GM19043 (cell line): ENCODE results near the gene TRERF1.
"Not testable (repeated sequence)": the region's sequence is repeated elsewhere in the genome, so short reads cannot be mapped to it uniquely, and the experiment has no call there.

ENCODE experiments used
- ATAC-seq: cut with Tn5 transposase; IDR thresholded peaks from one replicate; pipeline ENCODE4 v1.9.1; 2021; ENCODE audit warnings: low read depth; ENCODE audit not compliant: unreplicated experiment

Gene TRERF1

GRCh38 chr6:42204768-42205282 is 246.9 kb downstream of the TRERF1 start:
- ATAC-seq = no peak

DNA sequence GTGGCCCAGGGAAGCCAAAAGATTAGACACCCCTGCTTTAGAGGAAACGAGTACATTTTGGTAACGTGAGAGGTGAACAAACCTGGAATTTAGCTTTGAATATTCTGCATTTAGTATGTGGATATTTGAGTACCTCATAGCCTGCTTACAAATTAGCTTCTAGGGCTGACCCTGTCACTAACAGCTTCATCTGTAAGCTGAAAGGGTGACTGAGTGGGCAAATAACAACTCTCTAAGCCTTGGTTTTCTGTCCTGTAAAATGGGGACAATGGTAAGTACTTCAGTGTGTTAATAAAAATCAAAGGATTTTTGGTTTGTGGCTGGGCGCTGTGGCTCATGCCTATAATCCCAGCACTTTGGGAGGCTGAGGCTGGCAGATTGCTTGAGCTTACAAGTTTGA is 248.5 kb downstream of the TRERF1 start:
- no peak for ATAC-seq

DNA sequence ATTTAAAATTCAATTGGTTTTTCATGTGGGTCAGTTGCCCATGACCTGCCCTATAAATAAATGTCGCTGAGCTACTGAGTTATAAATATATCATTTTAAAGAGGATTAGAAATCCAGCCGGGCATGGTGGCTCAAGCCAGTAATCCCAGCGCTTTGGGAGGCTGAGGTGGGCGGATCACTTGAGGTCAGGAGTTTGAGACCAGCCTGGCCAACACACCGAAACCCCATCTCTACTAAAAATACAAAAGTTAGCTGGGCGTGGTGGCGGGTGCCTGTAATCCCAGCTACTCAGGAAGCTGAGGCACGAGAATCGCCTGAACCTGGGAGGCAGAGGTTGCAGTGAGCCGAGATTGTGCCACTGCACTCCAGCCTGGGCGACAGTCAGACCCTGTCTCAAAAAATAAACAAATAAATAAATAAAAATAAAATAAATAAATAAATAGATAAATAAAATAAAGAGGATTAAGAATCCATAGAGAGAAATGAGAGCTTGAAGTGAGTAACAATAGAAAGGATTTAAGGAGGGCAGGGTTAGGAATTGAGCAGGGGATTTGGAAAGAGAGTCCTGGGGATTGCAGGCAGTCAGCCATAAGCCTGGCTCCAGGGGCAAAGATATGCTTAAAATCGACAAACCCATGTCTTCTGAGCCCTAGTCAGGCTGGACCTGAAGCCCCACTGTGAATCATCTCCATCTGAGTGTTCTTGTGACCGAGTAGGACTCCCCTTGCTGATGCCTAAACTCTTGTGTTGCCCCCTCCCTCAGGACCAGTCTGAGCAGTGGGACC is 249.4 kb downstream of the TRERF1 start:
- not testable (repeated sequence) for ATAC-seq

DNA sequence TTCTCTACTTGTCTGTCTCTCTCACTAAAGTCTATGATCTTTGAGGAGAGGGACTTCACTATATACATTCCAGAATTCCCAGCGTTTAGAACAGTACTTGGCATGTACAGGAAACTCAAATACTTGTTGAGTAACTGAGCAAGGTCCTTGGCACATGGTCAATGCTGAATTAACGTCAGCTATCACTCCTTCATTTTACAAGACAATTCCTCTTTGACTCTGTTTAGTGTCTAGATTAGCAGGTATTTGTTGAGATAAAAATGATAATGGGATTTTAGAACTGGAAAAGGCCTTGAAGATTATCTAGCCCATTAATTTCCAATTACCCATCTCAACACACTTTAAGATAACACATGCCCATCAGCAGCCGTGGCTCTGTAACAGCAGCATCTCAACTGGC is 250.3 kb downstream of the TRERF1 start:
- ATAC-seq = no peak

DNA sequence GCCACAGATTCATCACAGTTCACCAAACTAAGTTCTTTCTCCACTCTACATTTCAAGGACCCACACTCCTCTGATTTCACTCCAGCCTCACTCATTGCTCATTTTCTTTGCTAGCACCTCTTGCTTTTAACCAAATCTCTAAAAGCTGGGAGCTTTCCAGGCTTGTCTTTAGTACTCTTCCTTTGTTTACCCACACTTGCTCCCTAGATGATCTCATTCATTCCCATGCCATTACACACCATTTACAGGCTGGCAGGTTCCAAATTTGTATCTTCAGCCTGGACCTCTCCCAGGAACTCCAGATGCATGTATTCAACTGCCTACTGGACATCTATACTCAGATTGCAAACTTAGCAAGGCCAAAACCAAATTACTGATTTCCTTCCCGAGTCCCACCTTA is 251.7 kb downstream of the TRERF1 start:
- ATAC-seq = no peak

GRCh38 chr6:42199106-42199981 is 252.4 kb downstream of the TRERF1 start:
- no peak for ATAC-seq

- ATAC-seq = no peak
Observed at GRCh38 chr6:42197555-42198362, 254.0 kb downstream of the TRERF1 start.

GRCh38 chr6:42195415-42195814 is 256.3 kb downstream of the TRERF1 start:
- no peak for ATAC-seq

DNA sequence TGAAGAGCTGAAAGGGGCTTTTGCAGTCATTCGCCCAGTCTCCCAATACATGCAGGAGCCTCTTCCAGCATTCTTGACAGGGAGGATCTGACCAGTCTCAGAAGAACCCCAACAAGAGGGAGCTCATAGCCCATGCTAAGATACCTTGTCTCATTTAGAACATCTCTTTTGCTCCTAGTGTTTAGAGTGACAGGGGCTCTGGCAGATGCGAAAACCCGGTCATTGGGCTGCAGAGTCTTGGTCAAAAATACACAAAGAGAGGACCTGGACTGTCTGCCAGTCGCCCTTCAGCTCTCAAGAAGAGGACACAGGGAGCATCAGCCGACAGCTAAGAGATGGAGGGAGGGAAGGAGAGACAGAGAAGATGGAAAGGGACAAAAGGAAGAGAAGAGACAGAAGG is 257.7 kb downstream of the TRERF1 start:
- no peak for ATAC-seq

DNA sequence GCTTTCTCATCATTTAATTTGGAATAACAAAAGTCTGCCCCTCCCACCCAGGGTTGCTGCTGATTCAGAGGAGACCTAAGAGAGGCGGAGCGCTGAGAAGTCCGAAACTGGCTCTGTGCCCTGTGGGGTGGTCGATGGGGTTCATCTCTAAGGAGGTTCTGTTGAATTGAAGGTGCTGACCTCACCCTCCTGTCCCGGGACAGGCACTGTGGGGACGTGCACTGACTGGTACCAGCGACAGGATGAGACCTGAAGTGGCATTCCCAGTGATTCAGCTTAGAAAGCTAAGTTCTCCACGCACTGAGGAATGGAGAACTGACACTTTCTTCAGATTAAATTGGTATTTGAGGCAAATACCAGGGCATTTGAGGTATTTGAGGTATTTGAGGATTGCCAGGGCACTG is 258.2 kb downstream of the TRERF1 start:
- ATAC-seq = no peak

DNA sequence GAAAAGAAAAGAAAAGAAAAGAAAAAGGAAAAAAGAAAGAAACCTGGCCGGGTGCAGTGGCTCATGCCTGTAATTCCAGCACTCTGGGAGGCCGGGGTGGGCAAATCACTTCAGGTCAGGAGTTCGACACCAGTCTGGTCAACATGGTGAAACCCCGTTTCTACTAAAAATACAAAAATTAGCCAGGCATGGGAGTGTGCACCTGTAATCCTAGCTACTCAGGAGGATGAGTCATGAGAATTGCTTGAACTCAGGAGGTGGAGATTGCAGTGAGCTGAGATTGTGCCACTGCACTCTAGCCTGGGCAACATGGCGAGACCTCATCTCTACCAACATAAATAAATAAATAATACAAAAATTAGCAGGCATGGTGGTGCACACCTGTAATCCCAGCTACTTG is 259.3 kb downstream of the TRERF1 start:
- ATAC-seq = not testable (repeated sequence)

DNA sequence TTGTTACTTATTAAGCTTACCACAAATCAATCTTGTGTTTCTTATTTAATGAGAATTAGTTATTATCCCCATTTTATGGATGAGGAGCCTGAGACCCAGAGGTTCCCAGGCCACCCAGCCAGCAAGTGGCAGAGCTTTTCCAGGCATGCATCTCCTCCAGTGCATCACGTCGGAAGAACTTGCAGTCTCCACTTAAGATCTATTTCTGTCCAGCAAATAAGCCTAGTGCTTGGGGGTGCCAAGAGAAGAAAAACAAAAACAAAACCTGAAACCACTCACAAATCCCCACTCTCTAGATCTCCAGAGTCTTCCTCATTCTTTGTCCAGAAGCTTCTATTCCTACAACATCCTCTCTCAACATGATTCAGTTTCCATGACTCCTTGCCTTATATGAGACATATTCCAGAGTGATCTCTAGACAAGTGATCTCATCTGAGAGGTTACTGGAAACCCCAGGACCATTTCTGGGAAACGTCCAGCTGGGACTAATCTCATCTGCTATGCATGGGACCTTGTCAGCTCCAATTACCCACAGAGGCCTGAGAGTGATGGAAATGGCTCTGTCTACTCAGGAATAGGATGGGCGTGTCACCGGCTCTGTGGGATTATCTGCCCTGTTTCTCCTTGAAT is 261.1 kb downstream of the TRERF1 start:
- no peak for ATAC-seq

DNA sequence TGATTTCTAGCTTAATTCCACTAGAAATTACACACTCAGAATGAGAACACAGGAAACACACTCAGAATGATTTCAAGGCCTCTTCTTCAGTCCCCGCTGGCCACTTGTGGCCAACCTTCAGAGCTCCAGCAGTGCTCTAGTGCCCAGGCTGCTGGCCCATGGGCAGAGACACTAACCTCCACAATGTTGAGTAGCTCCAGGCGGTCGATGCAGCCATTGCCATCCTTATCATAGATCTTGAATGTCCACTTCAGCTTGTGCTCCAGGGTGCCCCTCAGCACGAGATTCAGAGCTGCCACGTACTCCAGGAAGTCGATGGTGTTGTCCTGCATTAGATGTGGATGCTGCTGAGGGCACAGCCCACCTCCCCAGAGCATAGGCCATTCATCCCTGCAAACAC is 263.3 kb downstream of the TRERF1 start:
- no peak for ATAC-seq

- no peak for ATAC-seq
Observed at GRCh38 chr6:42185597-42185996, 266.1 kb downstream of the TRERF1 start.

DNA sequence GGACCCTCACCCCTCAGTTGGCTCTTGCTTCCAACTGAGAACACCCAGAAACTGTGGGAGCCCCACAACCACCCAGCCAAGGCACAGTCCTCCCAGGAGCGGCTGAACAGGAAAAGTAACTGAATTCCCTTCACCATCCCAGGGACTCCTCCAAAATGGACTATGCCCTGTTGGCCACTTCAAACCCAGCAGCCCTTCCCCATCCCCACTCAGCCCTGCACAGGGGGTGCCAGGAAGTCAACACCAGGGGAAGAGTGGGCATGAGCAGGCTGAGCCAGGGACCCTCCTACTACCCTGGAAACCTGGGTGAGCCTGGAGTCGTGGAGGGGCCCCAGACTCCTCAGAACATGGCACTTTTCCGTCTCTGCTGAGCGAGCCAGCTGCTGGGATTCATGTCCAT is 267.3 kb downstream of the TRERF1 start:
- ATAC-seq = no peak

DNA sequence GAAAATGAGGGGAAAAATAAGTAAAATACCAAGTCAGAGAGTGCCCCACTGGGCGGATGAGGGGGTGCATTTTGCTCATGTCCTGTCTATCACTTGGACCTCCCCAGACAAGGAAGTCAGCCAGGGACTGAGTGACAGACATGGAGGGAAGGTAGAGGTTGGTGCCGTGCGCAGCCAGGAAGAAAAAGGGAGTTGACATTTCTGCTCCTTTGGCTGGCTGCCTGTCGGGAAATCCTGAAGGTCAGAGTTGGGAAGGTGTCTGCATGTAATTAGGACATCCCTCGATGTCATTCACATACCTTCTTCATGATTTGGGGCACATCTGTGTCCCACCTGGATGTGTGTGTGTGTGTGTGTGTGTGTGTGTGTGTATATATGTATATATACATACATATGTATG is 269.6 kb downstream of the TRERF1 start:
- no peak for ATAC-seq

DNA sequence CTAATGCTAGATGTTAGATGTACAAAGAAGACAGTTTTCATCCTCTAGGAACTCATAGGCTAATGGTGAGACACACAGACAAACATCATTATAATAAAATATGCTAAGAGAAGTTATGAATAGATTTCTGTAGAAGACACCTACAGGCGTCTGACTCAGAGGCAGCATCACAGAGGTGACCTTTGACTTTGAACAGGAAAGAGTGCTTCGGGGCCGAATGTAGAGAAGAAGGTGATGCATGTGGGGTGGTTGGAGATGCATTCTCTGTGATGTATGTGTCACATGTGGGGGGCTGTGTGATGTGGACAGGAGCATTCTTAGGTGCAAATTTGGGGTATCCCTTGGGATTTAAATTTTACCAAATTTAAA is 271.8 kb downstream of the TRERF1 start:
- ATAC-seq = no peak

DNA sequence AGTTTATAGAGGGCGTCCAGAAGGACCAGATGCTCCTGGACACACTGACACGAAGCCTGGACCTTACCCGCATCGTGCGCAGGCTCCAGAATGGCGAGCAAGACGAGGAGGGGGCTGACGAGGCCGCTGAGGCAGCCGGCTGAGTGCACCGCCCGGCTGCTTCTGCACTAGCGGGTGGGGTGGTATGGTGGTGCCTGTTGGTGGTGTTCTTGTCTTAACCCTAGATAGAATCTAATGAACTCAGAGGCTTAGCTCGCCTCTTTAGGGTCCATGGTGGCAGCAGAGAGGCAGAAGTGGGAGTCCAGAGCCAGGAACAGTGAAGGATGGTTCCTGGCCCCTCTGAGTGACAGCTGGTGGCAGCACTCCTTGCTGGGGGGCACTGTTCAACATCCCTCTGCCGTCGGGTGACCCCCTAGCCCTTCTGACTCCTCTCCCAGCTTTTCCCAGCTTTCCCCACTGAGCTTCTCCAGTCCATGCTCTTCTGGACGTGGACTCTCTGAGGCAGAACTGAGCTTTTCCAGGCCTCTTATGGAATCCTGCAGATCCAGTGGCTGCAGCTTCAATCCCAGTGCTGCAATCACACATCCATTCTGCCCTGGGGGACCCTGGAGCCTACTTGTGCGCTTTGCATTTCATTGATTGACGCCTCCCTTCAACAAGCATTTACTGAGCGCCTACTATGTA is 272.3 kb downstream of the TRERF1 start:
- no peak for ATAC-seq

GRCh38 chr6:42177514-42178364 is 274.0 kb downstream of the TRERF1 start:
- no peak for ATAC-seq
